Measurements from ENCODE around the gene NMB.

NMB gene

DNA sequence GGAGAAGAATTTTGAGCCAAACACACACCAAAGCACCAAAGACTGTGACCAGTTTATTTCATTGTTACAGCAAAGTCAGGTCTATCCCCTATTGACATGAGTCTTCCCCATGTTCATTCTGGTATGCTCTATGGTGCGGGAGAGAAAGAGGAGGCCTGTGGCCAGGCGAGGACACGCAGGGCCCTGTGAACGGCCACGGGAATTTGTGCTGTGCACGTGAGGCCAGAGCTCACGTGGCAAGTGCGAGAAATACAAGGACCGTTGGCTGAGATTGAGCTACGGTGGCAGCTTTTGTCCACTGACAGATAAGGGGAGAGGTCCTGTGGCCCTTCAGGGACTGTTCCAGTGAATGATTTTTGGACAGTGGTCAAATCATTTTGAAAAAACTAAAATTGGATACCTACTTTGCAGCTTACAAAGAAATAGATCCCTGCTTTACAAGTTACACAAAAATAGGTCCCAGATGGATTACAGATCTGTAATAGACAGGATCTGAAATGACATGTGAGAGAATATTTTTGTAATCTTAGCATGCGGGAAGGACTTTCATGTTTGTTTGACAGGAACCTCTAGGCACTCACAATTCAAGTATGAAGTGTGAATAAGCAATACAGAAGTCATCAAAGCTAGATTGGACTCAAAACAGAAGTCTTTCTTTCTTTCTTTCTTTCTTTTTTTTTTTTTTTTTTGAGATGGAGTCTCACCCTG is 48.0 kb downstream of the NMB start:
- DNase-seq: no peak

DNA sequence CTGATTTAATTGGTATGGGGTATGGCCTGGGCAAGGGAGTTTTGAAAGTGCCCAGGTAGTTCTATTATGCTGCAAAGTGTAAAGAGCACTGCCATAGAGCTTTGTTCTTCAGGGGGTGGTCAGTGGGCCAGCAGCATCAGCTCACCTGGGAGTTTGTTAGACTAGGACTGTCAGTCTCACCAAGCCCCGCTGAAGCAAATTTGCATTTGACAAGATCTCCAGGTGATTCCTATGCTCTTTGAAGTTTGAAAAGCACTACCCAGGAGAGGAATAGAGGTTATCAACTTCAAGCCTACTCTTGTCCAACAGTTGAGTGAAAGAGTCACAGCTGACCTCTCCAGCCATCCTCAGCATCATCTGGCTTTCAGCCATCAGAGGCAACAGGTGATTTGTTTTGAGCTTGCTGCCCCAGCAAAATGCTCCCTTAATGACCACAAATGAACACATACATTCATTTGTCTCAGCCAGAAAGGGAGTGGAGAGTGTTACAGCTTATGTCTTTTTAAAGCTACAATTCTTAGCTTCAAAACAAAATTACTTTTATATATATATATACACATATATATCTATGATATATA is 49.2 kb downstream of the NMB start:
- DNase-seq: no peak

DNA sequence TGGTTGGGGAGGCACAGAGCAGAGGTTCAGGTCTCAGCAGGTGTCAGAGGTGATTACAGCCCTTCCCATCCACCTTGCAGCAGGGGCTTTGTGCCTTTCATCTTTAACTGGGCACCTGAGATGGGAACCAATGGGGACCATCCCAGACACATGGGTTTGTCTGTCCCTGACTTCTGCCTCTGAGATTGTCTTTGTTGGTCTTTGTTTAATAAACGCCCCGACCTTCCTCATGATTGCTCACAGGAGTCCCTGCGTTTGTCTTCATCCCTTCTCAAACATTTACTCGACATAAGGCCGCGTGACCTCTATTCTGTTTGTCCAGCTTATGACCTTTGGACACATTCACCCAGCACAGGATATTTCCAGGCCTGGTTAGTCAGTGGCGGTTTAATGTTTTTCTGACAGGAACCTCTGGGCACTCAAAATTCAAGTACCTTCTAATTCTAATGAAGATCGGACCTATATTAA is 51.3 kb downstream of the NMB start:
- no peak for DNase-seq

DNA sequence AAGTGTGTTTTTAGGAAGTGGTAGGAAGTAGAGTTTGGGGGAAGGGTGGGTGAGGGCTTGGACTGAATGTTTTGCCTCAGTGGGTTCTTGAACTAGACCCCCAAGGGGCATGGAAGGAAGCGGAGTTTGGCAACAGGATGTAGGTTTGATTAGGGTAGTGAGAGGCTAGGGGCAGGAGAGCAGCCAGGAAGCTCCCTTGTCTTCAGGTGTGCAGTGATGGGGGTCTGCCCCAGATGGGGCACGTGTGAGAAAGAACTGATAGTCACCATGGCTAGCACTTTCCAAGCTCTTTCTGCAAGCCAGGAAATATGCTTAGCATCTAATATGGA is 52.5 kb downstream of the NMB start:
- no peak for DNase-seq
